Spleen (tissue), 7 donors: ENCODE results near the gene SRGAP2B.
"Not testable (repeated sequence)": the region's sequence is repeated elsewhere in the genome, so short reads cannot be mapped to it uniquely, and the experiment has no call there.

Experiments used
- CTCF ChIP-seq, 11 experiments: fragments of 200-600 bp in 7 of 11; fragments of 450-650 bp in 4 of 11; sonication (generic) in 4 of 11; IDR thresholded peaks in 8 of 11; conservative IDR thresholded peaks in 3 of 11; 1 replicate in 7 of 11; 2 replicates in 4 of 11; pipeline versions ENCODE4 v1.4.0 to v1.8.0; 2016 to 2021; ENCODE audit warnings: antibody characterized with exemption in 11 of 11, inconsistent platforms in 4 of 11, mild to moderate bottlenecking in 1 of 11
- POLR2A ChIP-seq, 3 donors: fragments of 450-650 bp; IDR thresholded peaks; one replicate each; pipeline ENCODE4 v1.5.1; 2017; ENCODE audit warnings: antibody characterized with exemption in 3 of 3, mild to moderate bottlenecking in 1 of 3
- donor health status: DM: no; HTN: no; CAD: no; lungs with moderate emphysema.
- donor health status: DM: no; HTN: no; CAD: no.
- donor health status: DM: no; HTN: no; CAD: no.

GRCh38 chr1:144961604-144962583 is 133.2 kb downstream of the SRGAP2B start:
- TF ChIP-seq POLR2A (IDR thresholded peaks at IDR 0.05); CTCF (IDR thresholded peaks at IDR 0.05 in 8 of 11, conservative IDR thresholded peaks at IDR 0.05 in 3 of 11): not testable (repeated sequence)
